Uterus (tissue), 2 donors: Measurements from ENCODE around the gene PDE4D.

Experiments
- POLR2A ChIP-seq, 2 donors: fragments of 450-650 bp; IDR thresholded peaks; one replicate each; pipeline ENCODE4 v1.6.1; 2016; ENCODE audit warnings: antibody characterized with exemption in 2 of 2, mild to moderate bottlenecking in 1 of 2, moderate library complexity in 1 of 2
- TF ChIP-seq, protein P1 (sequence below), 4 experiments: fragments of 200-600 bp in 2 of 4; fragments of 450-650 bp in 2 of 4; sonication (generic) in 2 of 4; IDR thresholded peaks; one replicate each; pipeline ENCODE4 v1.5.1; 2016 to 2019; ENCODE audit warnings: antibody characterized with exemption in 4 of 4, mild to moderate bottlenecking in 2 of 4, moderate library complexity in 1 of 4

DNA sequence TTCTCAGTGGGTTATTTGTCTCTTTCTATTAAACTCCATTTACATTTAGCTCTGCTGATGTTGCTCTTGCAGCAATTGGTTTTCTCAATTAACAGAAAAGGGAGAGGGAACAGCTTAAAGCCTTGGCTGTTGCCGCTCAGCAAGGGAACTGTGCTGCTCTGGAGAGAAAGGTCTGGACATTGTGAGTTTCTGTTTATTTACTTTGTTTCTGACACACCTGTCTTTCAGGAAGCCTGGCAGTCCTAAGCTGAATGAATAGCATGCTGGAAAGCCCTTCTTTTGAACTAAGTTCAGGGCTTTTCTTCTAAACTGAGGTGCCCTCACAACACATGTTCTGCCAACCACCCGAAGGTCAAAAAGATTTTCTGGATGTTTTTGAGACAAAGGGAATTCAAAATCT lies 491.9 kb downstream of the PDE4D start:
- TF ChIP-seq, protein P1, sequence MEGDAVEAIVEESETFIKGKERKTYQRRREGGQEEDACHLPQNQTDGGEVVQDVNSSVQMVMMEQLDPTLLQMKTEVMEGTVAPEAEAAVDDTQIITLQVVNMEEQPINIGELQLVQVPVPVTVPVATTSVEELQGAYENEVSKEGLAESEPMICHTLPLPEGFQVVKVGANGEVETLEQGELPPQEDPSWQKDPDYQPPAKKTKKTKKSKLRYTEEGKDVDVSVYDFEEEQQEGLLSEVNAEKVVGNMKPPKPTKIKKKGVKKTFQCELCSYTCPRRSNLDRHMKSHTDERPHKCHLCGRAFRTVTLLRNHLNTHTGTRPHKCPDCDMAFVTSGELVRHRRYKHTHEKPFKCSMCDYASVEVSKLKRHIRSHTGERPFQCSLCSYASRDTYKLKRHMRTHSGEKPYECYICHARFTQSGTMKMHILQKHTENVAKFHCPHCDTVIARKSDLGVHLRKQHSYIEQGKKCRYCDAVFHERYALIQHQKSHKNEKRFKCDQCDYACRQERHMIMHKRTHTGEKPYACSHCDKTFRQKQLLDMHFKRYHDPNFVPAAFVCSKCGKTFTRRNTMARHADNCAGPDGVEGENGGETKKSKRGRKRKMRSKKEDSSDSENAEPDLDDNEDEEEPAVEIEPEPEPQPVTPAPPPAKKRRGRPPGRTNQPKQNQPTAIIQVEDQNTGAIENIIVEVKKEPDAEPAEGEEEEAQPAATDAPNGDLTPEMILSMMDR (IDR thresholded peaks at IDR 0.05) = no peak
- TF ChIP-seq POLR2A (IDR thresholded peaks at IDR 0.05) = no peak
